ENCODE measurements around the gene FMNL2.

DNA sequence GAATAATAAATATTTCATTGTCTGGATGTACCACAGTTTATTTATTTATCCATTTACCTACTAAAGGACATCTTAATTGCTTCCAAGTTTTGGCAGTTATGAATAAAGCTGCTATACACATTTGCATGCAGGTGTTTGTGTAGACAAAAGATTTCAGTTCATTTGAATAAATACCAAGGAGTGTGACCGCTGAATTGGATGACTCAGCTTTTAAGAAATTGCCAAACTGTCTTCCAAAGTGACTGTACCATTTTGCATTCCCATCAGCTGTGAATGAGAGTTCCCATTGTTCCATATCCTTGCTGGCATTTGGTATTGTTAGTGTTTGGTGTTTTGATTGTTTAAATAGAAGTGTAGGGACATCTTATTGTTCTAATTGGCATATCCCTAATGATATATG is 36.2 kb upstream of the FMNL2 start:
- no peak for TF ChIP-seq CEBPB (IDR thresholded peaks at IDR 0.05; ENCODE audit: low read depth)
- TF ChIP-seq, protein P1, sequence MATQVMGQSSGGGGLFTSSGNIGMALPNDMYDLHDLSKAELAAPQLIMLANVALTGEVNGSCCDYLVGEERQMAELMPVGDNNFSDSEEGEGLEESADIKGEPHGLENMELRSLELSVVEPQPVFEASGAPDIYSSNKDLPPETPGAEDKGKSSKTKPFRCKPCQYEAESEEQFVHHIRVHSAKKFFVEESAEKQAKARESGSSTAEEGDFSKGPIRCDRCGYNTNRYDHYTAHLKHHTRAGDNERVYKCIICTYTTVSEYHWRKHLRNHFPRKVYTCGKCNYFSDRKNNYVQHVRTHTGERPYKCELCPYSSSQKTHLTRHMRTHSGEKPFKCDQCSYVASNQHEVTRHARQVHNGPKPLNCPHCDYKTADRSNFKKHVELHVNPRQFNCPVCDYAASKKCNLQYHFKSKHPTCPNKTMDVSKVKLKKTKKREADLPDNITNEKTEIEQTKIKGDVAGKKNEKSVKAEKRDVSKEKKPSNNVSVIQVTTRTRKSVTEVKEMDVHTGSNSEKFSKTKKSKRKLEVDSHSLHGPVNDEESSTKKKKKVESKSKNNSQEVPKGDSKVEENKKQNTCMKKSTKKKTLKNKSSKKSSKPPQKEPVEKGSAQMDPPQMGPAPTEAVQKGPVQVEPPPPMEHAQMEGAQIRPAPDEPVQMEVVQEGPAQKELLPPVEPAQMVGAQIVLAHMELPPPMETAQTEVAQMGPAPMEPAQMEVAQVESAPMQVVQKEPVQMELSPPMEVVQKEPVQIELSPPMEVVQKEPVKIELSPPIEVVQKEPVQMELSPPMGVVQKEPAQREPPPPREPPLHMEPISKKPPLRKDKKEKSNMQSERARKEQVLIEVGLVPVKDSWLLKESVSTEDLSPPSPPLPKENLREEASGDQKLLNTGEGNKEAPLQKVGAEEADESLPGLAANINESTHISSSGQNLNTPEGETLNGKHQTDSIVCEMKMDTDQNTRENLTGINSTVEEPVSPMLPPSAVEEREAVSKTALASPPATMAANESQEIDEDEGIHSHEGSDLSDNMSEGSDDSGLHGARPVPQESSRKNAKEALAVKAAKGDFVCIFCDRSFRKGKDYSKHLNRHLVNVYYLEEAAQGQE (IDR thresholded peaks at IDR 0.05; ENCODE audit: low read depth): no peak
- TF ChIP-seq, protein P2, sequence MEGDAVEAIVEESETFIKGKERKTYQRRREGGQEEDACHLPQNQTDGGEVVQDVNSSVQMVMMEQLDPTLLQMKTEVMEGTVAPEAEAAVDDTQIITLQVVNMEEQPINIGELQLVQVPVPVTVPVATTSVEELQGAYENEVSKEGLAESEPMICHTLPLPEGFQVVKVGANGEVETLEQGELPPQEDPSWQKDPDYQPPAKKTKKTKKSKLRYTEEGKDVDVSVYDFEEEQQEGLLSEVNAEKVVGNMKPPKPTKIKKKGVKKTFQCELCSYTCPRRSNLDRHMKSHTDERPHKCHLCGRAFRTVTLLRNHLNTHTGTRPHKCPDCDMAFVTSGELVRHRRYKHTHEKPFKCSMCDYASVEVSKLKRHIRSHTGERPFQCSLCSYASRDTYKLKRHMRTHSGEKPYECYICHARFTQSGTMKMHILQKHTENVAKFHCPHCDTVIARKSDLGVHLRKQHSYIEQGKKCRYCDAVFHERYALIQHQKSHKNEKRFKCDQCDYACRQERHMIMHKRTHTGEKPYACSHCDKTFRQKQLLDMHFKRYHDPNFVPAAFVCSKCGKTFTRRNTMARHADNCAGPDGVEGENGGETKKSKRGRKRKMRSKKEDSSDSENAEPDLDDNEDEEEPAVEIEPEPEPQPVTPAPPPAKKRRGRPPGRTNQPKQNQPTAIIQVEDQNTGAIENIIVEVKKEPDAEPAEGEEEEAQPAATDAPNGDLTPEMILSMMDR (IDR thresholded peaks at IDR 0.05 in 2 of 3, conservative IDR thresholded peaks at IDR 0.05 in 1 of 3; ENCODE audit: borderline replicate concordance in 1 of 3, insufficient read depth in 1 of 3, low read depth in 2 of 3, low read length in 2 of 3): no peak

Data from HCT116 (cell line).